Thyroid gland (tissue), 4 donors: ENCODE measurements around the gene FBXL20. TPM values are rescaled to one million over a fixed set of nuclear protein-coding genes. Genes with fewer than 3 reads are reported as not detected.

ENCODE experiments used
- DNase-seq, 2 donors: peaks; one replicate each; pipeline ENCODE4 v3.0.0-alpha.2; 2019
- H3K27ac ChIP-seq, 3 donors: fragments of 200-600 bp; sonication (generic); 1 replicate in 2 of 3; 2 replicates in 1 of 3; pipeline ENCODE4 v1.5.1; 2016 to 2019; ENCODE audit warnings: mild to moderate bottlenecking in 1 of 3, moderate library complexity in 1 of 3
- H3K27me3 ChIP-seq: fragments of 200-600 bp; sonication (generic); one replicate; pipeline ENCODE4 v1.5.1; 2019
- H3K36me3 ChIP-seq, 2 donors: fragments of 200-600 bp; sonication (generic); one replicate each; pipeline ENCODE4 v1.5.1; 2016 to 2019
- H3K4me1 ChIP-seq, 2 donors: fragments of 200-600 bp; sonication (generic); one replicate each; pipeline ENCODE4 v1.5.1; 2017 to 2019
- H3K4me3 ChIP-seq, 3 donors: fragments of 200-600 bp; sonication (generic); replicated peaks in 1 of 3; 1 replicate in 2 of 3; 2 replicates in 1 of 3; pipeline ENCODE4 v1.5.1; 2016; ENCODE audit warnings: mild to moderate bottlenecking in 1 of 3
- H3K9me3 ChIP-seq: fragments of 200-600 bp; sonication (generic); one replicate; pipeline ENCODE4 v1.5.1; 2017
- CTCF ChIP-seq, 6 experiments: fragments of 200-600 bp in 3 of 6; fragments of 450-650 bp in 3 of 6; sonication (generic) in 3 of 6; IDR thresholded peaks; one replicate each; pipeline ENCODE4 v1.5.1; 2016 to 2019; ENCODE audit warnings: antibody characterized with exemption in 6 of 6, mild to moderate bottlenecking in 2 of 6, inconsistent platforms in 1 of 6, moderate library complexity in 1 of 6
- POLR2A ChIP-seq, 2 donors: fragments of 450-650 bp; IDR thresholded peaks; one replicate each; pipeline ENCODE4 v1.6.1; 2017; ENCODE audit warnings: antibody characterized with exemption in 2 of 2, mild to moderate bottlenecking in 2 of 2, moderate library complexity in 1 of 2
- WGBS, 2 donors: methylation state at CpG; one replicate each; pipeline ENCODE4 v1.1.5; 2017; 5-methylcytosine and 5-hydroxymethylcytosine counted together
- intact Hi-C: fragments of 100-400 bp; cut with DNase I; formaldehyde crosslinking; loops from one replicate; pipeline ENCODE4 v1.15.1; 2023
- total RNA-seq, 4 donors: library from RNA; depleted of rRNA; stranded (reverse); fragments of >200 nt; gene quantifications; one replicate each; pipeline ENCODE4 v1.2.3, GENCODE V29; 2016

Gene FBXL20
- total RNA-seq, 4 donors from 2014 or later = 17.2 to 27.7 (median 22.2) TPM

DNA sequence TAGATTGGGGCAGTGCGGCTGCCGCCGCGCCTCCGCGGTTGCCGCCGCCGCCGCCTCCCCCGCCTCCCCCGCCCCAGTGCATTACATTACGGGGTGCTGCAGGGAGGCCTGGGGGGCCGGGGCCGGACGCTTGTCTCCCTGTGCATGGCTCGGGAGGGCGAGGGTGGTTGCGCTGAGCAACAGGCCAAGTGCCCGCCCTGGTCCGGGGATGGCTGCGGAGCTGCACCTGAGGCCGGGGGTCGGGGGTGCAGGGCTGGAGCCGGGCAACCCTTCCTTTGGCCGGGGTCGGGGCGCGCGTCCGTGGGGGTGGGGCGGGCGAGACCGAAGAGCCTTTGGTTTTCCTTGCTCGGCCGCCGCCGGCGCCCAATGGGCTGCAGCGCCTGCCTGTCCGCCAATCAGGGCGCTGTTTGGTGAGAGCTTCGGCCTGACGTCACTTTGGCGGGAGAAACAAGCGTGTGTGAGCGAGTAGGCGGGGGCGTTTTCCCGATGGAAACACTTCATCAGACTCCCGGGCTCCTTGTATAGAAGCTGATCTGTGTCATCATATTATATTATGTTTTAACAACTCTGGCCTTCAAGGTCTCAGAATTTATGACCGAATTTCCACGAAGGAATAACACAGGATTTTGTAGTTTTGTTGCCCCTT is 941 bp upstream of the FBXL20 start:
- intact Hi-C loops = no loop called here
- WGBS, 2 donors = 0 to 4% methylated on average over 11 to 22 of the region's 53 CpGs
- H3K4me3 ChIP-seq = peak overlapping the region; percentile 78 to 92 (median 91)
- H3K27ac ChIP-seq = peak overlapping the region; percentile 82 to 86 (median 83)
- DNase-seq = peak; percentile 93
- TF ChIP-seq POLR2A (IDR thresholded peaks at IDR 0.05) (no peak), CTCF (IDR thresholded peaks at IDR 0.05) (no peak)
- H3K4me1 ChIP-seq = peaks cover 7 to 17% of the 10 kb centered on the region in 2 donors
- H3K27me3 ChIP-seq = no peaks in the 10 kb centered on the region
- no peaks in the 10 kb centered on the region for H3K9me3 ChIP-seq
- no peaks in the 10 kb centered on the region for H3K36me3 ChIP-seq

DNA sequence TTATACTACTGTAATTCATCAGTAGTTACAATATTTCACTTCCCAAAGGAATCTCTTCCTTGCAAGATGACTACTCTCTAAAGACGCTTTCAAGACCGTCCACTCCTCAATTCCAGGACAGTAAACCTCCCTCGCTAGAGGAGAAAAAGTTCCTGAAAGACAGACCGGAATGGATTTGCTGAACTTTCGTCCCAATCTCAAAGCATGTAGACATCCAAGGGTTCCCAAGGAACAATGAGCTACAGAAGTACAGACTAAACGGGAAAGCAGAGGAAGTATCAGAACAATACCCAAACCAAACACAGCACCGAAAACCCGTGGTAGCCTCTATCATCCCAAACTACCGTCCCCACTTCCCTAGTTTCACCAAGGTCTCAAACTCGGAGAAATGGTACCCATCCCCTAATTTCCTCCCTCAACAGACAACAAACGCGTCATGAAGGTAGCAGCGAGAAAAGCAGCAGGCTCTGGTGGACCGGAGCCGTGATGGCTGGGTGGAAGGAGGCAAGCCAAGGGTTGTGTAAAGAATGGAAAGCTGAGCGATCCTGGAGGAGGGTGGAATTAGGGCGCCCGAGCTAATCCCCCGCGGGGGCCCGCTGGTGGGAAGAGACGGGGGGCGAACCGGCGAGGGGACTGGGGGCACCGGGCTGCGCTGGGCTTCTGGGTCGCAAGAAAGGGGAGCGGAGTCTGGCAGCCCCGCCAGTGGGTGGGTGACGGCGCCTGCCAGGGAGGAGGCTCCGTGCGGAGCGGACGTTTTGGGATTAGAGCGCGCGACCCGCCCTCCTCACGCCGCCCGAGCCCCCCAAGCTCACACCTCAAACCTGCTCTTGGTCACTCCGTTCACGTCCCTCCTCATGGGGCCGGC is 647 bp downstream of the FBXL20 start:
- peak in 1 of 2 donors; percentile 21 for DNase-seq
- WGBS, 2 donors = 1 to 2% methylated on average over 22 to 25 of the region's 46 CpGs
- intact Hi-C loops = no loop called here
- TF ChIP-seq CTCF (IDR thresholded peaks at IDR 0.05) = no peak
- TF ChIP-seq POLR2A (IDR thresholded peaks at IDR 0.05) = no peak
- Histone ChIP-seq H3K27me3 (no peaks in the 10 kb centered on the region), H3K27ac (peak overlapping the region; percentile 82 to 86 (median 83)), H3K4me1 (peaks cover 7 to 17% of the 10 kb centered on the region in 2 donors), H3K9me3 (no peaks in the 10 kb centered on the region), H3K4me3 (peak overlapping the region; percentile 78 to 92 (median 91)), H3K36me3 (no peaks in the 10 kb centered on the region)

- Histone ChIP-seq H3K4me3 (no peak overlapping the region), H3K4me1 (peaks cover 7 to 17% of the 10 kb centered on the region in 2 donors), H3K27ac (no peak overlapping the region), H3K9me3 (no peaks in the 10 kb centered on the region), H3K27me3 (no peaks in the 10 kb centered on the region), H3K36me3 (no peaks in the 10 kb centered on the region)
- DNase-seq = no peak
- WGBS, 2 donors = 75 to 76% methylated on average over 4 of the region's 4 CpGs
- intact Hi-C loops = no loop called here
- TF ChIP-seq CTCF (IDR thresholded peaks at IDR 0.05) = no peak
- no peak for TF ChIP-seq POLR2A (IDR thresholded peaks at IDR 0.05)
Measured at GRCh38 chr17:39399791-39400190, 1.6 kb downstream of the FBXL20 start.

DNA sequence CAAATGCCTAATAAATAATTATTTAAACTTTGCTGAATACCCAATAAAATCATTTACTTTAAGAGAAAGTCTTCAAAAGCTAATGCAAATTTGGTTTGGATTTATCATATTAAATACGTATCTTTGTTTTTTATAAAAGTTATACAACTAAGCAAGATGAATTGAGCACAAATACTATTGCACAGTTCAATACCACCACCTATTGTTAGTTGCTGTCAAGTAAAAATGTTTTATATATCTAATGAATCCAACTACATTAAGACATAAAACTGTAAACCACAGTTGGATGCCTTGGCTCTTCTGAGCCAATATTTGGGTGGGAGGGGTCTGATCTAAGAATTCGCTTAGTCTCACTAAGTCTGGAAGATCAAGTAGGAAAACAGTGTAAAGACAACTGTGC is 7.7 kb downstream of the FBXL20 start:
- no peak overlapping the region for H3K27ac ChIP-seq

More for the DNA sequence above, 7.7 kb downstream of the FBXL20 start:
- Histone ChIP-seq H3K9me3 (no peaks in the 10 kb centered on the region), H3K27me3 (no peaks in the 10 kb centered on the region), H3K4me1 (no peaks in the 10 kb centered on the region), H3K4me3 (no peak overlapping the region), H3K36me3 (no peaks in the 10 kb centered on the region)
- DNase-seq = no peak
- no peak for TF ChIP-seq CTCF (IDR thresholded peaks at IDR 0.05)
- TF ChIP-seq POLR2A (IDR thresholded peaks at IDR 0.05) = no peak
- intact Hi-C loops = no loop called here
- WGBS, 2 donors = 72 to 81% methylated on average over 2 of the region's 2 CpGs
